ENCODE measurements around the gene CDK11B.
"Not testable (repeated sequence)": the region's sequence is repeated elsewhere in the genome, so short reads cannot be mapped to it uniquely, and the experiment has no call there.

CDK11B gene

DNA sequence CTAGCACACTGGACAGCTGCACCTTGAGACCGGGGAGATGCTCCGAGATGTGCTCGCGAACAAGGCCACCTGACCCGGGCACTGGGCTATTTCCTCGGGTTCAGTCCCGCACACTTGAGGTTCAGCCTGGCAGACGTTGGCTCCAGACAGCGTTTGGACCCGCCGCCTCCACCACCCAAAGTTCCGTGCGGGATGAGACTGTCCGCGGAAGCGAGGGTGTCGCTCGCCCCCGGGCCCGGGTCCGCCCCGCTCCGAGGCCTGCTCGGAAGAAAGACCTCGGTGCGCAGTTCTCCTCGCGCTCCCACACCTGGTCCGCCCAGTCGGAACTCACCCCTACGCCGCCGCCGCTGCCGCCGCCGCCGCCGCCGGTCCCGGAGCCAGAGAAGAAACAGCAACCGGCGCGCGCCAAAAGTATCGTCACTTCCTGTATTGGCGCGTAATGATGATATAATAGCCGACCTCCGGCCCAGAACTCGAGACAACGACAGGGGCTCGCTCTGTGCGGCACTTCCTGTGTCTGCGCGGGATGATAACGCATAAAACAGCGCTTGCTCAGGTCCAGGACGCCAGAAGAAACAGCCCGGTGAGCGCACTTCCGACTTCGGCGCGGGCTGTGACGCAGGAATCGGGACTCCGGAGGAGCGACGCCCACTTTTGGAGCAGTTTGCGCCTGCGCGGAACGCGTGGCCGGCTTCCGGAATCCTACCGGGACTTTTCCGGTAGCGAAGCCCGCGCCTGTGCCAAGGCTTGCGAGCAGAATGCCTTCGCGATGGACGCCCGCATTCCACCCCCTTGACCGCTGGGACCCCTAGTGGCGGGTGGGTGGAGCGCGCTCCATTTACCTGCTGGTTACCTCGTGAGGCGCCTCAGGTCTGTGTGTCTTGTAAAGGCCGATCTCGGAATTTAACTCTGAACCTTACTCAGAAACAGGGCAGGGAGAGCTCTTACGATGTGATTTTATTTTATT, at the start of gene CDK11B:
CDK11B (minus strand) TSS at position 422 of the 967 bp plus-strand sequence. CDS start 1,519 bp downstream, outside the sequence.
- DNase-seq: peak; percentile 96 to 98

- DNase-seq: not testable (repeated sequence)
Measured at GRCh38 chr1:1707897-1708296, 49.1 kb upstream of the CDK11B start.

DNA sequence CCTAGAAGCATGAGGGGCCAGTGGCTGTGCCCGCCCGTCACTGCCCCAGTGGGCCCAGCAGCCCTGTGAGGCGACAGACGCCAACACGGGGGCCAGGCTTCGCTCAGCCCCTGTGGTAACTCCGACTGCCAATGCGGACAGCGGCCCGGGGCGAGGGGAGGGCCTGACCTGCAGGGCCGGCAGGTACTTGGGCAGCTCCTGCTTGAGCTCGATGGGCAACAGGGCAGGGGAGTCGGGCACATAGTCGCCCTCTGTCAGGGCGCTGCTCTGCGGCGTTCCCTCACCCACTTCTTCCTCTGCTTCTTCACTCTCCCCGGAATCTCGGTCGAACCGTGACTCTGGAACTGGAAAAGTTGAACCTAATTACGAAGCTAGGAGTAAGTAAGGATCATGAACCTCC, 48.4 kb upstream of the CDK11B start:
- DNase-seq: not testable (repeated sequence)

DNA sequence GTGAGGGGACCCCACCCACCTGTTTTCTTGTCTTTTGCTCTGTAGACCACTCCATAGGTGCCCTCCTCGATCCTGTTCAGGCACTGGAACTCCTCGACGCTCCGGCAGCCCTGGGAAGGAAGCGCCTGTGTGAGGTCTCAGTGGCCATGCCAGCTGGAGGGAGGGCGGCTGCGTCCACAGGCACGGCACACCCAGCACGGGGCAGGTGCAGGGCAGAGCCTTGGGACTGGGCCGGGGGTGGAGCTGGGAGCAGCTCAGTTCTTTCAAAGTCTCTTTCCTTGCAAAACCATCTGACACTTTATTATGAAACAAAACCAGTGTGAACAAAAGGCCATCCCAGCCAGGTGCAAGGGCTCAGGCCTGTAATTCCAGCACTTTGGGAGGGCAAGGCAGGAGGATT, 46.8 kb upstream of the CDK11B start:
- not testable (repeated sequence) for DNase-seq

- not testable (repeated sequence) for DNase-seq
Measured at GRCh38 chr1:1704284-1704957, 45.6 kb upstream of the CDK11B start.

DNA sequence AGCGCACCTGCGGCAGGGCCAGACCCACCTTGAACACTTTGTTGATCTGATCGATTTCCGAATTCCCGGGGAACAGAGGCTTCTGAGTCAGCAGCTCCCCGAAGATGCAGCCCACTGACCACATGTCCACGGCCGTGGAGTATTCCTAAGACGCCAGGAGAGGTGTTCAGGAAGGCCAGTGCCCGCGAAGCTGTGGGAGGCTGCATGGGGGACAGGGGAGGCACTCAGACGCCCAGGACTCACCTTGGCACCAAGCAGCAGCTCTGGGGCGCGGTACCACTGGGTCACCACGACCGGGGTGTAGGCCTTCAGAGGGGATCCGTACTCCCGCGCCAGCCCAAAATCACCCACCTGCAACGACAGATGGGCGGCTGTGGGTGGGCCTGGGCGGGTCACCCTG, 45.0 kb upstream of the CDK11B start:
- no peak for DNase-seq

GRCh38 chr1:1702506-1702905, 43.7 kb upstream of the CDK11B start:
- not testable (repeated sequence) for DNase-seq

- not testable (repeated sequence) for DNase-seq
Measured at GRCh38 chr1:1700557-1700956, 41.8 kb upstream of the CDK11B start.

DNA sequence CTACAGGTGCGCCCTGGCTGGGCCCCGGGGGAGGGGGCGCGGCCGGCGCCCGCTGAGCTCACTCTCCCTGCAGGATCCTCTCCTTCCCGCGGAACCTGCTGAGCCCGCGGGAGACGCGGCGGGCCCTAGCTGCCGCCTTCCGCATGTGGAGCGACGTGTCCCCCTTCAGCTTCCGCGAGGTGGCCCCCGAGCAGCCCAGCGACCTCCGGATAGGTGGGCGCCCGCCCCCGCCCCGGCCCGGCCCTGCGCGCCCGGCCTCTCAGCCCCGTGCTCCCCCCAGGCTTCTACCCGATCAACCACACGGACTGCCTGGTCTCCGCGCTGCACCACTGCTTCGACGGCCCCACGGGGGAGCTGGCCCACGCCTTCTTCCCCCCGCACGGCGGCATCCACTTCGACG, 41.3 kb upstream of the CDK11B start:
- not testable (repeated sequence) for DNase-seq

- not testable (repeated sequence) for DNase-seq
Measured at GRCh38 chr1:1699061-1699460, 40.3 kb upstream of the CDK11B start.

GRCh38 chr1:1697358-1698183, 38.8 kb upstream of the CDK11B start:
- not testable (repeated sequence) for DNase-seq

DNA sequence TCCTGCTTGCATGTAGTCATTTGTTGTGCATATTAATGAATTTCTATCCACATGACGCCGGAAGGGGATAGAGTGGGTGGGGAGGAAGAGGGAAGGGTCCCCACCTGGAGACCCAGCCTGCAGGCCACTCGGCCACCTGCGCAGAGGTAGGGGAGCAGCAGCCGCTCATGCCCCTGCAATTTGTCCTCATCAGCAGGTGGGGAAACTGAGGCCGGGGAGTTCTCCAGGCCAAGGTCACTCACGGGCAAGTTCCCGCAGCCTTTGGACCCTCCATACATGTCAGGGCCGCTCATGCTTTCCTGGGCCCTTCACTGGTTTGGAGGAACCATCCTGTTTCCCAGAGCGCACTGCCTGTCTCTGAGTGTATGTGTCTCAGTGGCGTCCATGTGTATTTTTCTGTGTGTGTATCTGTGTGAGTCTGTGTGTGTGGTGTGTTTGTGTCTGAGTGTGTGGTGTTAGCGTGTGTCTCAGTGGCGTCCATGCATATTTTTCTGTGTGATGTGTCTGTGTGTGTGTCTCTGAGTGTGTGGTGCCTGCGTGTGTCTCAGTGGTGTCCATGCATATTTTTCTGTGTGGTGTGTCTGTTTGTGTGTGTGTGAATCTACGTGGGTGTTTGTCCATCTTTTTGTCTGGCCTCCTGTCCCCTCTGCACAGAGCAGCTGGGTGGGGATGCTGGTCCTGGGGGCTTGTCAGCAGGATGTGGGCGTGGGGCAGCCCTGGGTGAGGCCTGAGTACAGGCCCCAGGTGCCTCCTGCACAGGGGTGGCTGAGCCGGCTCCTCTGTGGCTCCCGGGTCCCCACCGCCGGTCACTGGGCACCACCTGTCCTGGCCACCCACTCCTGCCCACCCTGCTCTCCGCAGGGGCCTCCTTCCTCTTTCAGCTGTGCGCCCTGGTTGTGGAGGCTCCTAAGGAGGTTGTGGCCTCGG, 37.9 kb upstream of the CDK11B start:
- not testable (repeated sequence) for DNase-seq

- DNase-seq: peak; percentile 34 to 71
Measured at GRCh38 chr1:1692714-1693647, 34.2 kb upstream of the CDK11B start, which contains the start of gene SLC35E2B. SLC35E2B (minus strand) TSS chr1:1692795; CDS start chr1:1676699, 16,096 bp downstream.

GRCh38 chr1:1692324-1692713, 33.5 kb upstream of the CDK11B start:
- DNase-seq: not testable (repeated sequence)

DNA sequence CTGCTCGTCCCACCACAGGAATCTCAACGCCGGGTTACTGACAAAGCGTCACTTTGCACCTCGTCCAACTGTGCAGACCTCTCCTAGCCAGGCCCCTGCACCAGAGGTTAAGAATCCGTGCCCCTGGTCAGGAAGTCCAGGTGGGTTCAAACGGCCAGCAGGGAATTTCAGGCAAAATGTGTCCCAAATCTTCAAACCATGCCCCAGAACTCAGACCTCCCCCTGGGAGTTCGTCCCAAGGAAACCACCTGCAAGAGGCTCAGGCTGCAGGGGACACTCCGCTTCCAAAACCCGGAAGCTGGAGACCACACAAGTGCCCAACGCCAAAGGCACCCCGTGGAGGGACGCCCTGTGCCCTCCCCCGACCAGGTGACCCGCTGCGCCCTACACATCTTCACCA, 32.6 kb upstream of the CDK11B start:
- DNase-seq: not testable (repeated sequence)

- not testable (repeated sequence) for DNase-seq
Measured at GRCh38 chr1:1689526-1689925, 30.7 kb upstream of the CDK11B start.

DNA sequence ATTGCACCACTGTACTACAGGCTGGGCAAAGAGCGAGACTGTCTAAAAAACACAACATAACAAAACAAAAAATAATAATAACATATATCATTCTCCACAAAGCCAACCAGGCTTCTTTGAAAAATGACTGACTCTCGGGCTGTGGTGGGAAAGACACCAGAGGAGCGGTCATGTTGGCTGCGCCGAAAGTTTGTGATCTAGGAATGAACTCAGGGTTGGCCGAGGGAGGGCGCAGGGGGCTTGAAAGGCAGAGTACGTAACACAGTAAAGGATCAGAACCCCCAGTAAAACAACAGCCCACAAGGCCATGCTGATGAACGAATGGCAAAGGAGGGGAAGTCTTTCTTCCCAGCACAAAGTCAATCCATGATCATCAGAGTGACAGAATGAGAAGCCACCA, 29.0 kb upstream of the CDK11B start:
- no peak for DNase-seq

DNA sequence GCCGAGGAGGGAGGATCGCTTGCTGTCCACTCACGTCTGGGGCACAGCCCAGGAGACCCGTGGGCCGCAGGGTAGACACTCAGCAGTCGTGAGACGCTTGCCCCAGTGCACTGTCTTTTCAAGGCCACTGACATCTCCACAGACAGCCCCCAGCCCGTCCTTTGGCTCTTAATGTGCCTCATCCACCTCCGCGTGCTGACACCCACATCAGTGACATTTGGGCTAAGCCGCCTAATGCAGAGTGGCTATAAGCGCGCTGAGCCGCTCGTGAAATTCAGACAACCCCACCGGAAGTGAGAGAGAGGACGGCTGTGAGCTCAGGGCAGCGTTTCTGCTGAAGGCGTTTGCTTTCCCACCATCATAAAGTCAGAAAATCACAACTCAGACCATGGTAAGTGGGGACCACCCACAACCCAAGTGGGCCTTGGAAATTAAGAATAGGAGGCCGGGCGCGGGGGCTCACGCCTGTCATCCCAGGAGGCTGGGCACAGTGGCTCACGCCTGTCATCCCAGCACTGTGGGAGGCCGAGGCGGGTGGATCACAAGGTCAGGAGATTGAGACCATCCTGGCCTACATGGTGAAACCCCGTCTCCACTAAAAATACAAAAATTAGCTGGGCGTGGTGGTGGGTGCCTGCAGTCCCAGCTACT, 25.4 kb upstream of the CDK11B start:
- DNase-seq: no peak

GRCh38 chr1:1683104-1683905, 24.5 kb upstream of the CDK11B start:
- DNase-seq: no peak
